K562 (cell line): ENCODE results near the gene LMO2. TPM values are rescaled to one million over a fixed set of nuclear protein-coding genes. Genes with fewer than 3 reads are reported as not detected.
A peak's percentile ranks its signal among the peaks of the same experiment; 100 is the strongest.

Experiments
- ARHGAP35 ChIP-seq: fragments of 450-650 bp; IDR thresholded peaks from 2 replicates; pipeline ENCODE4 v1.6.1; 2018; ENCODE audit not compliant: partially characterized antibody
- CHD1 ChIP-seq: fragments of 200-600 bp; sonication (generic); IDR thresholded peaks from one replicate; pipeline ENCODE4 v1.6.1; 2012; ENCODE audit warnings: mild to moderate bottlenecking, moderate library complexity, low read length, inconsistent platforms
- ETS2 ChIP-seq: IDR thresholded peaks from 2 replicates; pipeline ENCODE4 v1.6.1; 2016; ENCODE audit warnings: borderline replicate concordance, missing genetic modification characterization, mild to moderate bottlenecking, moderate library complexity, missing compliant biosample characterization; ENCODE audit not compliant: poor library complexity, severe bottlenecking
- FOXP4 ChIP-seq: sonication (generic); formaldehyde crosslinking; IDR thresholded peaks from 2 replicates; pipeline ENCODE4 v1.8.0; 2022; ENCODE audit warnings: mild to moderate bottlenecking, missing genetic modification reagents, borderline replicate concordance
- KAT7 ChIP-seq: sonication (generic); formaldehyde crosslinking; IDR thresholded peaks from 2 replicates; pipeline ENCODE4 v1.8.0; 2022; ENCODE audit warnings: missing genetic modification reagents, mild to moderate bottlenecking, borderline replicate concordance
- KLF10 ChIP-seq: fragments of 250-450 bp; sonication (Bioruptor Pico); IDR thresholded peaks from 2 replicates; pipeline ENCODE4 v1.6.1; 2021; ENCODE audit warnings: matching md5 sums
- MCM3 ChIP-seq: fragments of 450-650 bp; IDR thresholded peaks from 2 replicates; pipeline ENCODE4 v1.6.1; 2016
- MGA ChIP-seq: fragments of 450-650 bp; IDR thresholded peaks from 2 replicates; pipeline ENCODE4 v1.6.1; 2016; ENCODE audit warnings: mild to moderate bottlenecking, moderate library complexity
- MXI1 ChIP-seq: IDR thresholded peaks from 2 replicates; pipeline ENCODE4 v1.6.1; 2011; ENCODE audit warnings: low read depth, mild to moderate bottlenecking, improper control_type of control experiment, low read length
- PHF8 ChIP-seq: fragments of 200-600 bp; sonication (generic); IDR thresholded peaks from 2 replicates; pipeline ENCODE4 v1.6.1; 2012; ENCODE audit warnings: mixed run types, mild to moderate bottlenecking, inconsistent platforms, low read length, moderate library complexity, borderline replicate concordance
- SRSF7 ChIP-seq: fragments of 200-400 bp; formaldehyde crosslinking; optimal IDR thresholded peaks from 2 replicates; pipeline ENCODE3; 2017; ENCODE audit warnings: mild to moderate bottlenecking, low read depth, low read length
- ZFP30 ChIP-seq: fragments of 250-450 bp; sonication (Bioruptor Pico); IDR thresholded peaks from 2 replicates; pipeline ENCODE4 v1.8.0; 2022; ENCODE audit warnings: moderate library complexity, mild to moderate bottlenecking, inconsistent platforms, borderline replicate concordance
- ZNF282 ChIP-seq: sonication (generic); formaldehyde crosslinking; IDR thresholded peaks from 2 replicates; pipeline ENCODE4 v1.8.1; 2023; ENCODE audit warnings: missing genetic modification reagents
- ZNF830 ChIP-seq: fragments of 250-450 bp; sonication (Bioruptor Pico); IDR thresholded peaks from 2 replicates; pipeline ENCODE4 v1.5.0; 2021; ENCODE audit warnings: mild to moderate bottlenecking
- polyA plus RNA-seq, 8 experiments: library from polyadenylated mRNA; depleted of rRNA in 4 of 8; stranded (reverse) in 5 of 8; unstranded in 3 of 8; fragments of >200 nt; fragmentation: Nextera tagmentation in 2 of 8; fragmentation: Illumina TruSeq in 1 of 8; extraction: Ambion mirVana in 2 of 8; extraction: Trizol in 1 of 8; gene quantifications; 2 replicates each; pipeline versions ENCODE4 v1.2.1 to v1.2.3, GENCODE V29; 2011 to 2014; ENCODE audit warnings: inconsistent platforms in 1 of 8, missing spikeins in 1 of 8
- total RNA-seq, 7 experiments: library from RNA; depleted of rRNA in 6 of 7; stranded (reverse); fragments of >200 nt in 6 of 7; fragmentation: Illumina TruSeq in 2 of 7; extraction: Trizol in 2 of 7; gene quantifications; 2 replicates each; pipeline versions ENCODE4 v1.2.1 to v1.2.3, GENCODE V29; 2011 to 2021; ENCODE audit warnings: low replicate concordance in 1 of 7

LMO2 gene
- total and polyA plus RNA-seq, 9 of the 15 experiments (the other 6 are each of a cell fraction or from before 2014, with no cell fraction given), result 6.9 to 126 (median 91.5) TPM

- TF ChIP-seq MGA, result peak; percentile 3; the same call in 1 of the 2 replicates
- no peak for TF ChIP-seq MCM3
- TF ChIP-seq ARHGAP35, result no peak
- TF ChIP-seq MXI1, result no peak
- no peak for TF ChIP-seq KLF10 (CRISPR knock-in tag)
- no peak for TF ChIP-seq ETS2
- TF ChIP-seq PHF8, result peak; percentile 27; the same call in 1 of the 2 replicates
- no peak for TF ChIP-seq ZNF282 (CRISPR knock-in tag)
- TF ChIP-seq SRSF7, result no peak
- peak; percentile 1; the same call in 1 of the 2 replicates for TF ChIP-seq KAT7
- no peak for TF ChIP-seq ZFP30
- TF ChIP-seq ZNF830 (CRISPR knock-in tag), result no peak
- TF ChIP-seq CHD1, result peak; percentile 90
- TF ChIP-seq FOXP4 (CRISPR knock-in tag), result no peak
Observed at GRCh38 chr11:33868647-33869461, 23.0 kb downstream of the LMO2 start (continued).
